ENCODE data around the gene EPSTI1. TPM values are rescaled to one million over a fixed set of nuclear protein-coding genes. Genes with fewer than 3 reads are reported as not detected.

Gene EPSTI1
- polyA plus RNA-seq, 1 of the 3 experiments (the other 2 are of a cell fraction) = 0.02 TPM

GRCh38 chr13:42981317-42981716 is 10.7 kb downstream of the EPSTI1 start:
- Histone ChIP-seq H3K4me2 (no peak overlapping the region; the same call in 1 of the 2 replicates), H3K9me2 (no peaks in the 10 kb centered on the region), H3K4me3 (ENCODE audit: low read depth in 2 of 2, low read length in 1 of 2) (no peak overlapping the region), H3K9me3 (no peaks in the 10 kb centered on the region), H3K4me1 (ENCODE audit: control insufficient read depth in 1 of 2, insufficient read depth in 2 of 2, low read depth in 1 of 2, low read length in 1 of 2) (peaks cover 0 to 5% of the 10 kb centered on the region in 2 experiments; a peak in 1 of 4 replicates), H2AFZ (ENCODE audit: low read depth) (no peak overlapping the region; the same call in 1 of the 2 replicates), H3K27ac (ENCODE audit: low read depth in 2 of 2, low read length in 1 of 2) (no peak overlapping the region; a peak in 1 of 4 replicates), H3K79me2 (ENCODE audit: insufficient read depth) (no peaks in the 10 kb centered on the region), H3K36me3 (replicated peaks in 1 of 2; ENCODE audit: control insufficient read depth in 1 of 2, insufficient read depth in 2 of 2, low read length in 1 of 2) (no peaks in the 10 kb centered on the region), H3K27me3 (ENCODE audit: insufficient read depth) (no peaks in the 10 kb centered on the region), H3K9ac (no peak overlapping the region), H4K20me1 (ENCODE audit: insufficient read depth) (no peaks in the 10 kb centered on the region), H3F3A (replicated peaks; ENCODE audit: insufficient read depth) (no peaks in the 10 kb centered on the region)
- ChIA-PET CTCF (no interaction called here), POLR2A (no interaction called here)
- no peak for DNase-seq
- TF ChIP-seq REST (IDR thresholded peaks at IDR 0.05; ENCODE audit: low read depth, low read length) = no peak
- TF ChIP-seq RXRA (IDR thresholded peaks at IDR 0.05; ENCODE audit: borderline replicate concordance, low read depth) = no peak
- TF ChIP-seq NFIC (IDR thresholded peaks at IDR 0.05; ENCODE audit: borderline replicate concordance) = peak; percentile 65
- TF ChIP-seq TAF1 (IDR thresholded peaks at IDR 0.05; ENCODE audit: borderline replicate concordance, low read depth, low read length) = no peak
- no peak for TF ChIP-seq USF2 (IDR thresholded peaks at IDR 0.05; ENCODE audit: borderline replicate concordance, low read depth, low read length)
- TF ChIP-seq MAX (IDR thresholded peaks at IDR 0.05; ENCODE audit: low read depth) = no peak
- no peak for TF ChIP-seq IRF3 (IDR thresholded peaks at IDR 0.05; ENCODE audit: low read depth, low read length)
- TF ChIP-seq TEAD4 (IDR thresholded peaks at IDR 0.05; ENCODE audit: borderline replicate concordance, insufficient read depth) = peak; percentile 86
- 0 out of 2 replicates have a peak, but pooled peaks have one; percentile 59 for TF ChIP-seq SIN3A (IDR thresholded peaks at IDR 0.05; ENCODE audit: borderline replicate concordance, low read depth, low read length)
- TF ChIP-seq ZBTB33 (IDR thresholded peaks at IDR 0.05; ENCODE audit: borderline replicate concordance, low read depth) = 0 out of 2 replicates have a peak, but pooled peaks have one; percentile 25
- peak; percentile 87 for TF ChIP-seq JUND (IDR thresholded peaks at IDR 0.05)
- no peak for TF ChIP-seq RFX5 (IDR thresholded peaks at IDR 0.05; ENCODE audit: low read length)
- TF ChIP-seq TCF12 (IDR thresholded peaks at IDR 0.05) = peak; percentile 91
- TF ChIP-seq MXI1 (IDR thresholded peaks at IDR 0.05; ENCODE audit: low read depth, low read length) = no peak
- peak; percentile 63; the same call in 1 of the 2 replicates for TF ChIP-seq FOXM1 (IDR thresholded peaks at IDR 0.05; ENCODE audit: low read depth)
- no peak for TF ChIP-seq GABPA (IDR thresholded peaks at IDR 0.05; ENCODE audit: low read depth)
- TF ChIP-seq YY1 (IDR thresholded peaks at IDR 0.05; ENCODE audit: low read depth) = no peak
- TF ChIP-seq EP300 (IDR thresholded peaks at IDR 0.05; ENCODE audit: borderline replicate concordance in 1 of 2, low read depth in 1 of 2, low read length in 1 of 2) = peak; percentile 3 to 85; a peak in 3 of 4 replicates
- peak; percentile 96 for TF ChIP-seq PBX3 (IDR thresholded peaks at IDR 0.05)
- TF ChIP-seq SMC3 (IDR thresholded peaks at IDR 0.05; ENCODE audit: low read depth, low read length) = no peak
- TF ChIP-seq POLR2AphosphoS5 (IDR thresholded peaks at IDR 0.05; ENCODE audit: low read depth, low read length) = peak; percentile 51; the same call in 1 of the 2 replicates
- TF ChIP-seq EZH2phosphoT487 (IDR thresholded peaks at IDR 0.05; ENCODE audit: borderline replicate concordance, low read depth) = no peak
- TF ChIP-seq MEF2A (IDR thresholded peaks at IDR 0.05; ENCODE audit: borderline replicate concordance, low read depth) = no peak
- no peak for TF ChIP-seq RAD21 (IDR thresholded peaks at IDR 0.05; ENCODE audit: low read length)
- TF ChIP-seq USF1 (IDR thresholded peaks at IDR 0.05; ENCODE audit: borderline replicate concordance, low read depth) = no peak
- 11% methylated on average over 3 of the region's 3 CpGs for WGBS (ENCODE audit: low lambda C conversion rate)
